Omental fat pad (tissue), 4 donors: ENCODE results near the gene RNF141. TPM values are rescaled to one million over a fixed set of nuclear protein-coding genes. Genes with fewer than 3 reads are reported as not detected.
A peak's percentile ranks its signal among the peaks of the same experiment; 100 is the strongest.

Experiments
- ATAC-seq: fragments of 150-250 bp; one replicate; pipeline ENCODE4 v1.9.1; 2016; ENCODE audit warnings: mild to moderate bottlenecking, moderate library complexity; ENCODE audit not compliant: low FRiP score
- DNase-seq: peaks from one replicate; pipeline ENCODE4 v3.0.0-alpha.2; 2019; ENCODE audit warnings: low spot score
- CTCF ChIP-seq, 3 donors: fragments of 450-650 bp; IDR thresholded peaks; one replicate each; pipeline ENCODE4 v1.5.1; 2016 to 2017; ENCODE audit warnings: antibody characterized with exemption in 3 of 3, mild to moderate bottlenecking in 3 of 3, moderate library complexity in 2 of 3
- total RNA-seq, 4 donors: library from RNA; depleted of rRNA; stranded (reverse); fragments of >200 nt; gene quantifications; one replicate each; pipeline ENCODE4 v1.1.0, GENCODE V29; 2016

RNF141 gene
- total RNA-seq, 4 donors from 2014 or later = 20.0 to 35.8 (median 26.5) TPM

- no peak for TF ChIP-seq CTCF (IDR thresholded peaks at IDR 0.05)
- ATAC-seq = peak; percentile 37
- no peak for DNase-seq
These were observed 40.6 kb upstream of the RNF141 start for GRCh38 chr11:10581481-10582019.

GRCh38 chr11:10580623-10581022, 39.6 kb upstream of the RNF141 start:
- ATAC-seq = no peak
- no peak for TF ChIP-seq CTCF (IDR thresholded peaks at IDR 0.05)

GRCh38 chr11:10579700-10580099, 38.7 kb upstream of the RNF141 start:
- no peak for TF ChIP-seq CTCF (IDR thresholded peaks at IDR 0.05)
- ATAC-seq = no peak
- no peak for DNase-seq

More at GRCh38 chr11:10580623-10581022, 39.6 kb upstream of the RNF141 start:
- no peak for DNase-seq

DNA sequence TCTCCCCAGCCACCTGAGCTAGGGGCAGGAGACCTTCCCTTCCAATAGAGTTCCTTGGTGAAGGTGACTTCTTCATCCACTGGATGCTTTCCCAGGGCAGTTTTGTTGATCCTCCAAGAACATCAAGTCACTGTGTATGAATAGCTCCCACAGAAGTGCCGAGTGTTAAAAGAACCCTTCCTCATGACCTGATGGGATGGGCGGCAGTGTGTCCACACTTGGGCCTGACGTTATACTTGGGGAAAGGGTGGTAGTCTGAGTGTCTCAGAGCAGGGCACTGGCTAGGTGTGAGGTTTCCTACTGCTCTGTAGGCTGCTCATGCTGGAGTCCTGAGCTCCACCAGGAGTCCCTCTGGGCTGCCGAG, 35.0 kb upstream of the RNF141 start:
- no peak for TF ChIP-seq CTCF (IDR thresholded peaks at IDR 0.05)
- no peak for ATAC-seq
- no peak for DNase-seq

DNA sequence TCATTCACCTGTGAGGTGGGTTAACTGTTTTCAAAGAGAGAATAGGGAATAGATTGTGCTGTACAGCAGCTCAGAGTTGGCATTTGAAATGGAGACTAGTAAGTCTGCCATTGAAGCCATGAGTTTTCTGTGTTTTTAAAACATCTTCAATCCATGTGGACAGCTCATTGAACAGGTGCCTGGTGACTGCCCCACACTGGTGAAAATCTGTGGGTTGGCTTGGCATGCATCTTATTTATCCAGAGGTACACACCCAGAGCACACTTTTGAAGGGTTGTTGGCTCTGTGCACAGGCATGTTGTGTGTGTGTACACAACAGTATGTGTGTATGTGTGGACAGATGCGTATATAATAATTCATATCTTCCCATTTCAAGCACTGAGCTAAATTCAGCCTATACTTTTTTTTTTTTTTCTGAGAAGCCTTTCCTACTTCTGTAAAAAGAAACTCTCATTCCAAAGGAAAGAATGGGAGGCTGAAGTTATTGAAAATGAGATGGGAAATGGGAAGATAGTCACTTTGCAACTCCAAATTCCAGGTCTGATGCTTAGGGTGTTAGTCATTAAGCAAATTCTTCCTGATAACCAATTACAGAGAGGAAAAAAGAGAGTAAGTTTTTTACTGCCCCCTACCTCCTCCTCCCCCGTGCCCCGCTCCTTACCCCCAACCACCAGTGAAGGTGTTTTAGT, 34.5 kb upstream of the RNF141 start:
- ATAC-seq = no peak
- DNase-seq = no peak
- TF ChIP-seq CTCF (IDR thresholded peaks at IDR 0.05) = no peak

- no peak for TF ChIP-seq CTCF (IDR thresholded peaks at IDR 0.05)
- ATAC-seq (no peak), DNase-seq (no peak)
These were observed 32.6 kb upstream of the RNF141 start for GRCh38 chr11:10573556-10573955.

DNA sequence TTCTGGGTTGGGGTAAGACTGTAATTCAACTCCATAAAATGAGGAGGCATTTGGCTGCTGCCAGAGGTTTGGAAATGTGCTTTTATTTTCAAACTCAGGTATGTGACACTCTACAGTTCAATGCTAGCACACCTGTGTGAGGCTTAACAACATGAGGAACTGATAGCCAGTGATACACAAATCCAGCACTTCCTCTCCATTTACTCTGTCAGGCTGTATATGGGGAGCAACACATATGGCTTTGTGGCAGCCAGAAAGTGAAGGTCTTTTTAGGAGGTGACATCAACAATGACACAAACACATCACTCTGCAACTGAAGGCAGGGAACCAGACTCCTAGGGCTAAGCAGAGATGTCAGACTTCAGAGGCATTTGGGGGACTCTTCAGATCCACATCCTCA, 32.0 kb upstream of the RNF141 start:
- no peak for DNase-seq
- no peak for TF ChIP-seq CTCF (IDR thresholded peaks at IDR 0.05)
- no peak for ATAC-seq
